ENCODE results near the gene BOC. TPM values are rescaled to one million over a fixed set of nuclear protein-coding genes. Genes with fewer than 3 reads are reported as not detected.

Gene BOC
- total RNA-seq, 1 experiment from 2014 or later, result 0.73 TPM

DNA sequence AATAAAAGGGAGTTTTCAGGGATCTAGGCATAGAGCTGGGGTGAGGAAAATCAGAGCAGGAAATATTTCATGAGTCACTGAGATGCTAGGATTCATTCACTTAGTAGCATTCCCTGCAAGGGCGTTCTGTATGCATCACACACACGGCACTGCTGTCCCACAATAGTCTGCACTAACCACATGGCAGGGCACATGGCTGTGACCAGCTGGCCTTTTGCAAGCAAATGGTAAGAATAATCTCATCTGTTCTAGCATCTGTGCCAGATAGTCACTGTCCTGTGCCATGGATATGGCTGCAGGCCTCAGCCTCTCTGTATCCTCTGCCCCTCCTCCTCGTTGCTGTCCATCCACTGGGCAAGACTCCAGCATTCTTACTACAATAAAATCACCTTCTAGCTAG is 37.8 kb downstream of the BOC start:
- Mint-ChIP-seq H3K9me3 (ENCODE audit: unreplicated experiment) (no peaks in the 10 kb centered on the region), H3K4me1 (ENCODE audit: low read depth, unreplicated experiment) (no peaks in the 10 kb centered on the region), H3K4me3 (ENCODE audit: unreplicated experiment) (no peak overlapping the region), H3K36me3 (ENCODE audit: insufficient read depth, unreplicated experiment) (no peaks in the 10 kb centered on the region), H3K27ac (ENCODE audit: unreplicated experiment) (no peak overlapping the region), H3K27me3 (ENCODE audit: insufficient read depth, unreplicated experiment) (peaks cover 22% of the 10 kb centered on the region)
- POLR2A ChIA-PET, result no interaction called here
- CTCF ChIA-PET, result no interaction called here
- TF ChIP-seq, protein P1, sequence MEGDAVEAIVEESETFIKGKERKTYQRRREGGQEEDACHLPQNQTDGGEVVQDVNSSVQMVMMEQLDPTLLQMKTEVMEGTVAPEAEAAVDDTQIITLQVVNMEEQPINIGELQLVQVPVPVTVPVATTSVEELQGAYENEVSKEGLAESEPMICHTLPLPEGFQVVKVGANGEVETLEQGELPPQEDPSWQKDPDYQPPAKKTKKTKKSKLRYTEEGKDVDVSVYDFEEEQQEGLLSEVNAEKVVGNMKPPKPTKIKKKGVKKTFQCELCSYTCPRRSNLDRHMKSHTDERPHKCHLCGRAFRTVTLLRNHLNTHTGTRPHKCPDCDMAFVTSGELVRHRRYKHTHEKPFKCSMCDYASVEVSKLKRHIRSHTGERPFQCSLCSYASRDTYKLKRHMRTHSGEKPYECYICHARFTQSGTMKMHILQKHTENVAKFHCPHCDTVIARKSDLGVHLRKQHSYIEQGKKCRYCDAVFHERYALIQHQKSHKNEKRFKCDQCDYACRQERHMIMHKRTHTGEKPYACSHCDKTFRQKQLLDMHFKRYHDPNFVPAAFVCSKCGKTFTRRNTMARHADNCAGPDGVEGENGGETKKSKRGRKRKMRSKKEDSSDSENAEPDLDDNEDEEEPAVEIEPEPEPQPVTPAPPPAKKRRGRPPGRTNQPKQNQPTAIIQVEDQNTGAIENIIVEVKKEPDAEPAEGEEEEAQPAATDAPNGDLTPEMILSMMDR (IDR thresholded peaks at IDR 0.05; ENCODE audit: insufficient read depth in 1 of 2, low read depth in 1 of 2, low read length in 1 of 2, severe bottlenecking in 1 of 2, unreplicated experiment in 1 of 2), result no peak
- no peaks in the 10 kb centered on the region; the same call in 1 of the 2 replicates for H3K27me3 ChIP-seq (replicated peaks; ENCODE audit: control insufficient read depth, insufficient read depth, low read length)
- DNase-seq, result no peak
- no peaks in the 10 kb centered on the region for H3K36me3 ChIP-seq (ENCODE audit: control insufficient read depth, insufficient read depth, low read length)
- intact Hi-C loops (cut with micrococcal nuclease; ENCODE audit: unreplicated experiment), result no loop called here
- H3K4me3 ChIP-seq (ENCODE audit: low read depth, low read length), result no peak overlapping the region
- H3K9me3 ChIP-seq, result no peaks in the 10 kb centered on the region
- no TSS peak for BruUV-seq (replicated peaks)
- H3K4me1 ChIP-seq, result no peaks in the 10 kb centered on the region

DNA sequence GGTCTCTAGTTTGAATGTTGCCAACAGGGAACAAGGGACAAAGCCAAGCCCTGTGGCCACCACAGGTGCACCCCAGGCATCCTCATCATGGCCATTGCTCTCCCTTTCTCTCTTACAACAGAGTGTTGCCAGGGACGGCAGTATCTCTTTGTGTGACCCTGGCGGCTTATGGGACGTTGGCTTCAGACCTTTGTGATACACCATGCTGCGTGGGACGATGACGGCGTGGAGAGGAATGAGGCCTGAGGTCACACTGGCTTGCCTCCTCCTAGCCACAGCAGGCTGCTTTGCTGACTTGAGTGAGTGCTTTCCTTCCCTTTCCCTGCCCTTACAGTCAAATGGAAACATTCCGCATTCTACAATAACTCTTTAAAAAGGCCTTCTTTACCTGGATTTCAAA is 38.2 kb downstream of the BOC start:
- Mint-ChIP-seq H3K4me1 (ENCODE audit: low read depth, unreplicated experiment) (no peaks in the 10 kb centered on the region), H3K4me3 (ENCODE audit: unreplicated experiment) (no peak overlapping the region), H3K27me3 (ENCODE audit: insufficient read depth, unreplicated experiment) (peaks cover 23% of the 10 kb centered on the region), H3K9me3 (ENCODE audit: unreplicated experiment) (no peaks in the 10 kb centered on the region), H3K36me3 (ENCODE audit: insufficient read depth, unreplicated experiment) (no peaks in the 10 kb centered on the region), H3K27ac (ENCODE audit: unreplicated experiment) (no peak overlapping the region)
- Histone ChIP-seq H3K4me1 (no peaks in the 10 kb centered on the region), H3K36me3 (ENCODE audit: control insufficient read depth, insufficient read depth, low read length) (no peaks in the 10 kb centered on the region), H3K9me3 (no peaks in the 10 kb centered on the region), H3K4me3 (ENCODE audit: low read depth, low read length) (no peak overlapping the region), H3K27me3 (replicated peaks; ENCODE audit: control insufficient read depth, insufficient read depth, low read length) (no peaks in the 10 kb centered on the region; the same call in none of the 2 replicates)
- POLR2A ChIA-PET, result interaction anchor here (0.6 kb wide), 1 partner anchor 148 kb away, joined by 3 read pairs; no protein-coding TSS in a partner anchor
- DNase-seq, result no peak
- TF ChIP-seq, protein P1 (IDR thresholded peaks at IDR 0.05; ENCODE audit: insufficient read depth in 1 of 2, low read depth in 1 of 2, low read length in 1 of 2, severe bottlenecking in 1 of 2, unreplicated experiment in 1 of 2), result no peak
- intact Hi-C loops (cut with micrococcal nuclease; ENCODE audit: unreplicated experiment), result no loop called here
- CTCF ChIA-PET, result interaction anchor here (0.5 kb wide), 1 partner anchor 303 kb away, joined by 3 read pairs; no protein-coding TSS in a partner anchor
- BruUV-seq (replicated peaks), result no TSS peak

DNA sequence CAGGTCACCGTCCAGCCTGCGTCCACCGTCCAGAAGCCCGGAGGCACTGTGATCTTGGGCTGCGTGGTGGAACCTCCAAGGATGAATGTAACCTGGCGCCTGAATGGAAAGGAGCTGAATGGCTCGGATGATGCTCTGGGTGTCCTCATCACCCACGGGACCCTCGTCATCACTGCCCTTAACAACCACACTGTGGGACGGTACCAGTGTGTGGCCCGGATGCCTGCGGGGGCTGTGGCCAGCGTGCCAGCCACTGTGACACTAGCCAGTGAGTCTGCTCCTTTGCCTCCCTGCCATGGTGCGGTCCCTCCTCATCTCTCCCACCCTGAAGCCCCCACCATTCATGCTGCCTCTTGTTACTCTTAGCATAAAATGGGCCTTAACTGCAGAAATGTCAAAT is 39.2 kb downstream of the BOC start:
- Histone ChIP-seq H3K4me3 (ENCODE audit: low read depth, low read length) (no peak overlapping the region), H3K27me3 (replicated peaks; ENCODE audit: control insufficient read depth, insufficient read depth, low read length) (no peaks in the 10 kb centered on the region; the same call in none of the 2 replicates), H3K4me1 (no peaks in the 10 kb centered on the region), H3K36me3 (ENCODE audit: control insufficient read depth, insufficient read depth, low read length) (no peaks in the 10 kb centered on the region), H3K9me3 (no peaks in the 10 kb centered on the region)
- CTCF ChIA-PET, result no interaction called here
- H3K27ac Mint-ChIP-seq (ENCODE audit: unreplicated experiment), result no peak overlapping the region
- TF ChIP-seq, protein P1 (IDR thresholded peaks at IDR 0.05; ENCODE audit: insufficient read depth in 1 of 2, low read depth in 1 of 2, low read length in 1 of 2, severe bottlenecking in 1 of 2, unreplicated experiment in 1 of 2), result no peak
- peaks cover 21% of the 10 kb centered on the region for H3K27me3 Mint-ChIP-seq (ENCODE audit: insufficient read depth, unreplicated experiment)
- H3K4me3 Mint-ChIP-seq (ENCODE audit: unreplicated experiment), result no peak overlapping the region
- no peaks in the 10 kb centered on the region for H3K9me3 Mint-ChIP-seq (ENCODE audit: unreplicated experiment)
- H3K36me3 Mint-ChIP-seq (ENCODE audit: insufficient read depth, unreplicated experiment), result no peaks in the 10 kb centered on the region
- intact Hi-C loops (cut with micrococcal nuclease; ENCODE audit: unreplicated experiment), result no loop called here
- no TSS peak for BruUV-seq (replicated peaks)
- no peaks in the 10 kb centered on the region for H3K4me1 Mint-ChIP-seq (ENCODE audit: low read depth, unreplicated experiment)
- DNase-seq, result no peak
- POLR2A ChIA-PET, result no interaction called here
